Retinal pigment epithelial cell (primary cell): Measurements from ENCODE around the gene AGBL5.
A peak's percentile ranks its signal among the peaks of the same experiment; 100 is the strongest.

ENCODE experiments used
- DNase-seq: peaks from one replicate; pipeline ENCODE4 v3.0.0-alpha.2; 2010; ENCODE audit warnings: low read depth
- H3K4me3 ChIP-seq: 2 replicates; pipeline ENCODE4 v1.5.1; 2011; ENCODE audit warnings: mild to moderate bottlenecking, low read length, control low read depth, moderate library complexity
- CTCF ChIP-seq: conservative IDR thresholded peaks from 2 replicates; pipeline ENCODE4 v1.5.1; 2011; ENCODE audit warnings: low read depth, low read length, control low read depth, inconsistent platforms

The AGBL5 gene

DNA sequence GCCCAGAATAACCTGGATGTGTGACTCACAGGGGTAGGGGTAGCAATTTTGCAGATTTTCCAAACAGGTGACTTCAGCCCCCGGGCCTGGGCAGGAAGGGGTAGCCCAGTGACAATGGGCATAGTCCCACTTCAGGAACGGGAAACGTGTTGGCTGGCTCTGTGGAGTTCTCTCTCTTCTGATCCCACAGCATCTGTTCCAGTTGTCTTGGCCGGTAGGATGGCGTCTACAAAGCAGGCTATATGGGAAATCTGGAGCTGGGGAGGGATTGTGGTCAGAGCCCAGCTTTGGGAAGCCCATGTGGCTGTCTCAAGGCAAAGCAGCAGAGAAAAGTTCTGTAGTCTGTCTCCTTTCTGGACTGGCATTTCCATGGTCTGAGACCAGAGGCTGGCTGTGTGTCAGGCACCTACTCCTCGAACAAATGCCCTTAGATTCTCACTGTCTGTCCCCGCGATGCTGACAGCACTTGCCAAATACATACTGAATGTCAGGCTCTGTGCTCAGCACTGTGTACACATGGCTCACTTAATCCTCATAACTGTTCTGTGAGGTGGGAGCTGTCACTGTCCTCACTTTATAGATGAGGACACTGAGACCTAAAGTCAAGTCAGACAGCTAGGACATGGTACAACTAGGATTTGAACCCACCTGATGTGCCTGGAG lies 36.6 kb upstream of the AGBL5 start:
- no peak overlapping the region for H3K4me3 ChIP-seq
- TF ChIP-seq CTCF, result no peak
- DNase-seq, result no peak

GRCh38 chr2:27016801-27017325 lies 34.6 kb upstream of the AGBL5 start:
- peak; percentile 73 for TF ChIP-seq CTCF
- DNase-seq, result no peak
- no peak overlapping the region for H3K4me3 ChIP-seq

DNA sequence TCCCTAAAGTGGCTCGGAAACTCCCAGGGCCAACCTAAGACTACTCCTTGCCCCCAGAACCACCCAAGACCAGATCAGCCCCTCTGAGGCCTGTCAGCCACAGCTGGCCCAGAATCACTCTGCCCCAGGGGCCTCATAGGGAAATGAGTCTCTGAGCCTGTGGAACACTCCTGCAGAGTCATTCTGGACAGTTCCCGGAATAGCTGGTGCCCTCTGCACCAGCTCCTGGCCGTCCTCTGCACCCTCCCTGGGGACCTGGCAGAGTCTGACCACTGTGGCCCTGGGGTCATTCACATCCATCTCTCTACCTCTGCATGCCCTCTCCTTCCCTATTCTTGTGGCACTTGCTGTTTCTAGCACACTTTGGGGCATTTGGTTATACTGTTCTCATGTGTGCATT lies 33.3 kb upstream of the AGBL5 start:
- H3K4me3 ChIP-seq, result no peak overlapping the region
- TF ChIP-seq CTCF, result no peak
- DNase-seq, result no peak

DNA sequence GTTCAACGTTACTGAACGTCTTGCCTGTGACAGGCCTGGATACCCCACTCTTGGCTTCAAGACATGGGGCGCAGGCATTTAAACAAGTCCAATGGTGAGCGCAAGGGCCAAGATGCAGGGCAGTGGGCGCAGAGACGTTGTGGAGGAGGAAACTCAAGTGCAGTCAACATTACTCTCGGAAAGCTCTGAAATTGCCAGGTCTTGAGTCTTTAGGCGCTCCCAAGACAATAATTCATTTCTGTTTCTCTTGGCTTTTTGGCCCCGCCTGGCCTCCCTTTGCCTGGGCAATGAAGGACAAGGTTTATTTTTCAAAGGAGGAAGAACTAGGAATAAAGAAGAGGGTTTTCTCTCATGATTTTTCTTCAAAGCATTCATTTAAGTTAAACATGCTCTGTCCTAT lies 32.0 kb upstream of the AGBL5 start:
- no peak for TF ChIP-seq CTCF
- H3K4me3 ChIP-seq, result no peak overlapping the region
- no peak for DNase-seq

DNA sequence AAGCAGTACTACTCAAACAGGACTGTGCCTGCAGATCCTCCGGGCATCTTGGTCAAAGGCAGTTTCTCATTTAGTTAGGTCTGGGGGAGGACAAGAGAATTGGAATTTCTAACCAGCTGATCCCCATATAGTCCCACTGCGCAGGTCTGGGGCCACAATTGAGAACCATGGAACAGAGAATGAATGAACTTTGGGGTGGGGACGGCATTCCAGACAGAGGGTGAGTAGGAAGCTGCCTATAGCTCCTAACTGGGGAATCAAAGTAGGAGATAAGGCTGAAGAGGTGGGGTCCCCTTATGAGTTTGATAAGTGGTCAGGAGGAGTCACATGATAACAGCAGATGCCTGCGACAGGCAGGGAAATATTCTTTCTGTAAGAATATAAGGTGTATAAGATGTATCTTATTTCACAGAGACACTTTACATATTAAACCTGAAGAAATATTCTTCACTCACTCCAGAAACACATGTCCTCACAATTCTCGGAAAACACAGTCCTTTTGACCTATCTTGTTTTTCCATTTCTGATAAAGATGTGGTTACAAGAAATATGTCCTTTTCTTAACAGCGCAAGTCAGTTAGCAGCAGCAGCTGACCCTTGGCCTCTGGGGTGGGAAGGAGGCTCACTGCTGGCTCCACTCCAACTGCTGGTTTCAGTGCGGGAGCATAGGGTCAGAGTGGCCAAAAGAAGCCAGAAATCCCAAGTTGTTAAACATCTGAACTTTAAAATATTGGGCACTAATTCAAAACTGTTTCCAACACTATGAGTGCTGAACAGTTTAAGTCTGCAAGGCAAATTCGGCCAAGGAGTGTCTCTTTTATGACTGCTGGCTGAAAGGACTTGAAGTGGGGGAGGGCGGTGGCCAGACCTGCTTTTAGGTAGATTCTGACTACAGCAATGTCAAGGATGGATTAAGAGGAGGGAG lies 31.3 kb upstream of the AGBL5 start:
- DNase-seq, result no peak
- no peak overlapping the region for H3K4me3 ChIP-seq
- no peak for TF ChIP-seq CTCF

DNA sequence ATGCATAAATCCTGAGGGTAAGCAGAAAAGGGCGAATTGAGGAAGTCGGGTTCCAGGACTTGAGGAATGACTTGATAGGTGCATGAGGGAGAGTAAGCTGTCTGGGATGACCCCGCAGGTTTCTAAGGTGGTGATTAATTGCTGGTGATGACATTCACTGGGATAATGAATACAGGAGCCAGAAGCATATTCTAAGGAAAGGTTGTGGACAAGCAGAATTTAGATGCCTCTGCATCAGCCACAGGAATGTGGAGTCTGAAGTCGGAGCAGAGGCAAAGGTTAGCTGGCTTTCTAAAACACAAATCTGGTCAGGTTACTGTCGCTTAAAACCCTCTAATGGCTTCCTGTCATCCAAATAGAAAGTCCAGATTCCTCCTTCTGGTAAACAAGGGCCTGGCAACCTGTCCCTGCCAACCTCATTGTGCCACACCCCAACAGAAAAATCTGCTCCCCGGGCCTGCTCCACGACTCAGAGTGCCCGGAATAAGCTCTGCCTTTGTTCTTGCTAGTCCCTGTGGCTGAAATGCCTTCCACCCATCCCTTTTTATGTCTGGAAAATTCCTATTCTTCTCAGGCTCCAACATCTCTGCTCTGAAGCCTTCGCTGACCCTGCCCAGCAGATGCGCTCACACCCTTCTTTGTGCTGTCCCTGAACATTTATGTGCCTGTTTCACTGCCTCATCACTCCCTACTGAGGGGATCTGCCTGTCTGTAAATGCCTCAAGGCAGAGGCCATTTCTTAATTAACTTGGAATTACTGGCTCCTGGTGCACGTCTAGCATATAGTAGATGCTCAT lies 30.0 kb upstream of the AGBL5 start:
- no peak overlapping the region for H3K4me3 ChIP-seq
- no peak for TF ChIP-seq CTCF
- no peak for DNase-seq
